CD14-positive monocyte (primary cell): ENCODE measurements around the gene CNTNAP5. TPM values are rescaled to one million over a fixed set of nuclear protein-coding genes. Genes with fewer than 3 reads are reported as not detected.

Experiments
- DNase-seq, 3 donors: peaks; one replicate each; pipeline ENCODE4 v3.0.0-alpha.2; 2011 to 2022
- H2AFZ ChIP-seq: 2 replicates; pipeline ENCODE4 v1.6.0; 2012; ENCODE audit warnings: mild to moderate bottlenecking, low read depth, low read length, inconsistent platforms; ENCODE audit not compliant: insufficient read depth, poor library complexity, severe bottlenecking
- H3K27ac ChIP-seq, 2 donors: 1 replicate in 1 of 2; 2 replicates in 1 of 2; pipeline ENCODE4 v1.5.1; 2012 to 2013; ENCODE audit warnings: low read length in 2 of 2, control low read depth in 1 of 2, inconsistent platforms in 1 of 2, low read depth in 1 of 2, mild to moderate bottlenecking in 1 of 2
- H3K27me3 ChIP-seq, 2 donors: one replicate each; pipeline versions ENCODE4 v1.6.0 to v1.6.1; 2011 to 2013; ENCODE audit warnings: low read length in 2 of 2; ENCODE audit not compliant: control insufficient read depth in 2 of 2, insufficient read depth in 2 of 2
- H3K36me3 ChIP-seq, 2 donors: replicated peaks in 1 of 2; 1 replicate in 1 of 2; 2 replicates in 1 of 2; pipeline versions ENCODE4 v1.5.1 to v1.6.1; 2012 to 2013; ENCODE audit warnings: low read length in 2 of 2, control low read depth in 1 of 2, inconsistent platforms in 1 of 2, mild to moderate bottlenecking in 1 of 2; ENCODE audit not compliant: insufficient read depth in 2 of 2, control insufficient read depth in 1 of 2
- H3K4me1 ChIP-seq, 2 donors: 1 replicate in 1 of 2; 2 replicates in 1 of 2; pipeline versions ENCODE4 v1.5.1 to v1.6.1; 2012 to 2013; ENCODE audit warnings: low read length in 2 of 2, control low read depth in 1 of 2, inconsistent platforms in 1 of 2, mild to moderate bottlenecking in 1 of 2, moderate library complexity in 1 of 2; ENCODE audit not compliant: insufficient read depth in 2 of 2, control insufficient read depth in 1 of 2
- H3K4me2 ChIP-seq: replicated peaks from 2 replicates; pipeline ENCODE3; 2012; ENCODE audit warnings: low read length, moderate library complexity, mild to moderate bottlenecking; ENCODE audit not compliant: poor library complexity, severe bottlenecking; ENCODE audit errors: extremely low read depth
- H3K4me3 ChIP-seq, 3 experiments: fragments of 200-600 bp in 1 of 3; sonication (generic) in 1 of 3; replicated peaks in 1 of 3; 1 replicate in 2 of 3; 2 replicates in 1 of 3; pipeline ENCODE4 v1.5.1; 2011 to 2013; ENCODE audit warnings: low read length in 3 of 3, mild to moderate bottlenecking in 3 of 3, control low read depth in 2 of 3, low read depth in 2 of 3, inconsistent platforms in 1 of 3, moderate library complexity in 1 of 3
- H3K79me2 ChIP-seq: 2 replicates; pipeline ENCODE4 v1.6.0; 2012; ENCODE audit warnings: mild to moderate bottlenecking, control low read depth, inconsistent platforms, low read length, moderate library complexity; ENCODE audit not compliant: insufficient read depth
- H3K9ac ChIP-seq: 2 replicates; pipeline ENCODE4 v1.6.0; 2017; ENCODE audit warnings: low read length, mild to moderate bottlenecking; ENCODE audit not compliant: insufficient read depth, poor library complexity, severe bottlenecking
- H3K9me3 ChIP-seq, 2 donors: replicated peaks in 1 of 2; 1 replicate in 1 of 2; 2 replicates in 1 of 2; pipeline versions ENCODE4 v1.5.1 to v1.6.1; 2012 to 2013; ENCODE audit warnings: low read length in 2 of 2, control low read depth in 1 of 2; ENCODE audit not compliant: control insufficient read depth in 1 of 2, insufficient read depth in 1 of 2
- H4K20me1 ChIP-seq: 2 replicates; pipeline ENCODE4 v1.6.0; 2012; ENCODE audit warnings: mild to moderate bottlenecking, low read length, control low read depth, moderate library complexity; ENCODE audit not compliant: insufficient read depth
- H3K27ac Mint-ChIP-seq, 7 donors: one replicate each; pipeline ENCODE4 v1.8.0; 2020; ENCODE audit warnings: mild to moderate bottlenecking in 7 of 7, mixed read lengths in 7 of 7, moderate library complexity in 6 of 7, inconsistent platforms in 2 of 7
- H3K27me3 Mint-ChIP-seq, 3 donors: one replicate each; pipeline ENCODE4 v1.8.0; 2021 to 2022; ENCODE audit warnings: low read depth in 3 of 3, mild to moderate bottlenecking in 3 of 3, mixed read lengths in 3 of 3, moderate library complexity in 3 of 3, inconsistent platforms in 1 of 3
- H3K36me3 Mint-ChIP-seq, 2 donors: one replicate each; pipeline ENCODE4 v1.8.0; 2020; ENCODE audit warnings: mixed read lengths in 2 of 2, inconsistent platforms in 1 of 2, mild to moderate bottlenecking in 1 of 2
- H3K4me1 Mint-ChIP-seq: one replicate; pipeline ENCODE4 v1.8.0; 2020; ENCODE audit warnings: mild to moderate bottlenecking, mixed read lengths
- H3K4me3 Mint-ChIP-seq, 2 donors: one replicate each; pipeline ENCODE4 v1.8.0; 2020; ENCODE audit warnings: mild to moderate bottlenecking in 2 of 2, mixed read lengths in 2 of 2, moderate library complexity in 1 of 2
- H3K9me3 Mint-ChIP-seq, 7 donors: one replicate each; pipeline ENCODE4 v1.8.0; 2020 to 2022; ENCODE audit warnings: mixed read lengths in 7 of 7, mild to moderate bottlenecking in 6 of 7, moderate library complexity in 6 of 7, inconsistent platforms in 2 of 7
- CTCF ChIP-seq: fragments of 200-600 bp; IDR thresholded peaks from one replicate; pipeline ENCODE4 v1.8.0; 2022; ENCODE audit warnings: antibody characterized with exemption, mild to moderate bottlenecking
- WGBS: methylation state at CpG from one replicate; pipeline ENCODE4 v1.1.5; 2013; ENCODE audit warnings: missing lambda C conversion rate; ENCODE audit not compliant: insufficient coverage; 5-methylcytosine and 5-hydroxymethylcytosine counted together
- intact Hi-C, 2 donors: fragments of 100-400 bp; cut with micrococcal nuclease; formaldehyde crosslinking; loops; one replicate each; pipeline versions ENCODE4 v1.15.0 to v1.15.1; 2023
- polyA plus RNA-seq, 3 donors: library from polyadenylated mRNA; depleted of rRNA in 1 of 3; unstranded in 2 of 3; stranded (reverse) in 1 of 3; fragments of 300-500 nt in 2 of 3; fragments of >200 nt in 1 of 3; fragmentation: Illumina TruSeq in 2 of 3; gene quantifications; 1 replicate in 2 of 3; 2 replicates in 1 of 3; pipeline ENCODE4 v1.2.3, GENCODE V29; 2012 to 2021

Gene CNTNAP5
- polyA plus RNA-seq, 3 donors: not detected

GRCh38 chr2:124530203-124530602, 505.1 kb downstream of the CNTNAP5 start:
- peaks cover 0 to 13% (median 2%) of the 10 kb centered on the region in 7 donors for H3K9me3 Mint-ChIP-seq
- intact Hi-C loops: no loop called here
- H3K27me3 Mint-ChIP-seq: no peaks in the 10 kb centered on the region

DNA sequence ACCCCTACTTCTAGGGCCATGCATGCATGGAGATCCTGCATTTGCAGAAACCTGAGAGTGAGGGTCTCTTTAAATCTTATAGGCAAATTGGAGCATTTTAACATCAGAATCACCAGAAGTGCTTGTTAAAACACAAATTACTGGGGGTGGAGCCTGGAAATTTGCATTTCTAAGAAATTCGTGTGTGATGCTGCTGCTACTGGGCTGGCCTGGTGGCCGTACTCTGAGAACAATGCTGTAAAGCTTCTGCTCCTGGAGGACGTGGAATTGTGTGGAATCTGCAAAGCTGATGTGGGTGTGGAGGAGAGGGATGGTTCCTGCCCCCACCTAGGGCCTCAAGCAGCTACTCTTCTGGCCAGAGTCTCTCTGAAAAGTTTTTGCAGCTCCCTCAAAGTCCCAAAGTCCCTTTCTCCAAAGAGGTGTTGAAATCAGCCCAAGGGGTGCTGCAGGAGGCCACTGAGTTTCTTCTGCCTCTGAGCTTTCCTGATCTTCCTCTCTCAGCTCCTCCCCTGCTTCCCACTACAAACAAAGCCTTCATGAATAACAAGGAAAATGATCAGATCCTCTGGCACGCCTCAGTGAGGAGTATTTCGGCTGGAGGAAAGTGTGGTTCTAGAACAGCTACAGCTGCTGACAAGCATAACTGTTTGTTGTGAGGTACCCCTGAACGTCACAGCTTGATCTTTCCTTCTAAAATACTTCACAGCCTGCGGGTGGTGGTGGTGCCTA, 508.3 kb downstream of the CNTNAP5 start:
- no peaks in the 10 kb centered on the region for H3K79me2 ChIP-seq
- H3K4me1 ChIP-seq: no peaks in the 10 kb centered on the region
- H2AFZ ChIP-seq: no peak overlapping the region
- no peaks in the 10 kb centered on the region for H4K20me1 ChIP-seq
- intact Hi-C loops: no loop called here
- no peaks in the 10 kb centered on the region for H3K27me3 ChIP-seq
- Mint-ChIP-seq H3K4me3 (no peak overlapping the region), H3K4me1 (no peaks in the 10 kb centered on the region), H3K27ac (peak overlapping the region in 1 of 7 donors; percentile 47), H3K36me3 (no peaks in the 10 kb centered on the region), H3K27me3 (no peaks in the 10 kb centered on the region), H3K9me3 (peaks cover 0 to 17% (median 3%) of the 10 kb centered on the region in 7 donors)
- H3K27ac ChIP-seq: no peak overlapping the region
- 73% methylated on average over 3 of the region's 7 CpGs for WGBS
- no peak overlapping the region for H3K9ac ChIP-seq
- no peaks in the 10 kb centered on the region for H3K9me3 ChIP-seq
- H3K36me3 ChIP-seq: no peaks in the 10 kb centered on the region
- no peak for DNase-seq
- H3K4me2 ChIP-seq: no peak overlapping the region
- no peak for TF ChIP-seq CTCF
- H3K4me3 ChIP-seq: no peak overlapping the region

More at GRCh38 chr2:124530203-124530602, 505.1 kb downstream of the CNTNAP5 start:
- no peaks in the 10 kb centered on the region for H3K27me3 ChIP-seq
- H2AFZ ChIP-seq: no peak overlapping the region
- H3K9me3 ChIP-seq: no peaks in the 10 kb centered on the region
- no peak overlapping the region for H3K27ac ChIP-seq
- H3K4me2 ChIP-seq: no peak overlapping the region
- Mint-ChIP-seq H3K27ac (no peak overlapping the region), H3K4me1 (no peaks in the 10 kb centered on the region), H3K36me3 (no peaks in the 10 kb centered on the region), H3K4me3 (no peak overlapping the region)
- H3K4me3 ChIP-seq: no peak overlapping the region
- H3K9ac ChIP-seq: no peak overlapping the region
- no peak for DNase-seq
- no peaks in the 10 kb centered on the region for H4K20me1 ChIP-seq
- WGBS: no CpG with 5 or more reads among the region's 4 CpGs
- no peak for TF ChIP-seq CTCF
- H3K36me3 ChIP-seq: no peaks in the 10 kb centered on the region
- H3K79me2 ChIP-seq: no peaks in the 10 kb centered on the region
- H3K4me1 ChIP-seq: no peaks in the 10 kb centered on the region
